ENCODE measurements around the gene ALDH16A1.

- TF ChIP-seq CTCF (IDR thresholded peaks at IDR 0.05): no peak
- no peak for TF ChIP-seq POLR2A (IDR thresholded peaks at IDR 0.05)
Observed at GRCh38 chr19:49447485-49448431, 5.3 kb upstream of the ALDH16A1 start.

Measured in body of pancreas (tissue), 4 donors.